GM10266 (cell line): Measurements from ENCODE around the gene PARVG.

Experiments
- DNase-seq: peaks from one replicate; pipeline ENCODE4 v3.0.0; 2012; ENCODE audit errors: extremely low spot score
- CTCF ChIP-seq: IDR thresholded peaks from 2 replicates; pipeline ENCODE4 v1.5.1; 2012; ENCODE audit warnings: mild to moderate bottlenecking, low read depth; ENCODE audit not compliant: control insufficient read depth, insufficient read depth; ENCODE audit errors: missing control alignments

The PARVG gene

DNA sequence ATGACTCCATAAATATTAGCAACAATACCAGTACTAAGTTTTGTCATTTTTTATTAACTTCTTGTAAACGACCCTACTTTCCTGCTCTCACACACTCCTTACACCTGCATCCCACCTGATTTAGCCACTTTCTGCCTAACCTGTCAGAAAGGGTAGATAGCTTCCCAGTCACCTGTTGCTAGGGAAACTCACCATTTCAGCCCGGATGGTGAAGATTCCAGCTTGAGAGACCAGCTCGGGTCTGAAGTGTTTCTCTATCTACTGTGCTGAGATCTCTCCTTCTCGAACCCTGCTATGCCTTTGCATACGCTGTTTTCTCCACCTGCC is at the start of gene PARVG:
Gene PARVG (plus strand): TSS at position 220 of the 327 bp plus-strand sequence. CDS start 2,405 bp downstream, outside the sequence.
- peak; percentile 84 for DNase-seq
- TF ChIP-seq CTCF = no peak

DNA sequence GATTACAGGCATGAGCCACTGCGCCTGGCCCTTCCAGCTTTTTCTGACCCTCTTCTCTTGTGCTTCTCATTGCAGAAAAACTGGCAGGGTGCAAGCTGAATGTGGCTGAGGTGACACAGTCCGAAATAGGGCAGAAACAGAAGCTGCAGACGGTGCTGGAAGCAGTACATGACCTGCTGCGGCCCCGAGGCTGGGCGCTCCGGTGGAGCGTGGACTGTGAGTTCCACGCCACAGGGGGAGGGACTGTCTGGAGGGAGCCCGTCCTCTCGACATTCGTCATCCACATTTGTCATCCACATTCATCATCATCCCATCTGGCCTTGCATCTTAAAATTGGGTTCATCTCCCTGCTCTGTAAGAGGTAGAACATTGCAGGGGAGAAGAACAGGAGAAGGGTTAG is 49.3 kb upstream of the PARVG start:
- TF ChIP-seq CTCF = no peak
- DNase-seq = no peak

DNA sequence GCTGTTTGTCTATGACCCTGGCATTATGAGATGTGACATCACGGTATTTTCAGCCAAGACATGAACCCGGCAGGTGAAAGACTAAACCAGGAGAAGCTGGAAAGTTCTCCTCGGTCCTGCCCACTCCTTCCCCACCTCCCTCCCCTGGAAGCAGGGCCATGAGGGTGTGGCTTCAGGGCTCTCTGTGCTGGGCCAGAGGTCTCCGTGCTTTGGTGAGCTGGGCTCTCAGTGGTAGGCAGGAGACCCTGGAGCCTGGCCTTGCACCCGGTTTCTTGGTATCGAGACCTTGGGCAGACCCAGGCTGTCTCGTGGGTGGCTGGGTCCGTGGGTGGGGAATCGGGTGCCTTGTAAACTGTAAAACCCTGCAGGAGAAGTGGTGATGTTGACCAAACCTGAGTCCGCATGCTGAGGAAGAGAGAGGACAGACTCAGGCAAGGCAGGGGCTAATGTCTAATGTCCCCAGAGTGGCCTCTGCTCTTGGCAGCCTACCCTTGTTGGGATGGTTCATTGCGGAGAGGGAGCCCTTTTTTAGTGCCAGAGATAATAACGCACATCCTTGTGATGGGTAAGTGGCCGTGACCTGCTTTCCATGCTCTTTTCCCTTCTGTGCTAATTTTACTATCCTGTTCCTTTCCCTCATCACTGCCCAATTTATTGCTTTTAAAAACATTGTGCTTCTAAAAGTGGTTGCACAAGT is 48.6 kb upstream of the PARVG start:
- TF ChIP-seq CTCF = no peak
- no peak for DNase-seq

- no peak for DNase-seq
- TF ChIP-seq CTCF = no peak
Observed at GRCh38 chr22:44132724-44133123, 48.0 kb upstream of the PARVG start.

DNA sequence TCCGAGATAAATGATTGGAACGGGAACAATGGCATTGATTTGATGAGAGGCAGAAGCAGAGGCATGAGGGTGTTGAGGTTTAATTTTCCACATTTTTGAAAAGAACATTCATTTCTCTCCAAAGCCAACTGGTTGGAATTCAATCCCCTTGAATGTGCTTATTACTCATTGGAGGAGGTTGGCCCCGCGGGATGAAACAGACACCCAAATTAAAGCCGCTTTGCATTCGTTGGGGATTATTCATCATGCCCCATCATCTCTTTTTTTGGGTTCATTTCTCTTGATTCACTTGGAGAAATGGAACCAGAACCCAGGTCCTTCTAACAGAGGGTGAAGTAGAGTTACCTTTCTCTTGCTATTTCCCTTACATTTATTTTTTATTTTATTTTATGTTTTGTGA is 47.6 kb upstream of the PARVG start:
- DNase-seq = no peak
- no peak for TF ChIP-seq CTCF

DNA sequence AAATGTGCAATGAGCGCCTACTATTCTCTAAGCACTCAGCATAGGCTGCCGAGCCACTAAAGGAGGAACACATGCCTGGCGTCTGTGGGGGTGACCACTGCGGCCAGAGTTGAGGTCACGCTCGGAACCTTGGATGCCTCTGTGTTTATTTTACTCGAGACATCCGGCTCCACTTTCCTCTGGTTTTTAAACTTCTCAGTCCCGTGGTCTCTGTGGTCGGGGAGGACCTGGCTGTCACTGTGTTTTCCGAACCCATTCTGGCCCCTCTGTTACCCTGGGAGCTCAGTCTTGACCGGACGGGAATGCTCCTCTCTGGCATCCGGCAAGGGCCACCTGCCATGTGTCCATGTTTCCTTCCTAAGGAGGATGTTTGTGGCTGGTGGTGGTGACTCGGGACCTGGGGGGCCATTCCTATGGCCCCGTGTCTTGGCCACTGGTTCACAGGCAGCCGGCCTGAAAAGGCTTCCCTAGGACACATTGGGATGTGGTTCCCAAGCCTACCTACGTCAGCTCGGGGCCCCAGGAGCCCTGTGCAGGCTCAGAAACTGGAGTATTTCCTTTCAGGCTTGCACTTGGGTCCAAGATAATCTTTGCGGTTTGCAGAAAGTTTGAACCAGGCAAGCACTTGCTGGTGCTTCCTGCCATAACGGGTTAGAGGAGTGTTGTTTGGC is 46.7 kb upstream of the PARVG start:
- no peak for TF ChIP-seq CTCF
- no peak for DNase-seq

- no peak for DNase-seq
Observed at GRCh38 chr22:44136112-44136511, 44.6 kb upstream of the PARVG start.

More at GRCh38 chr22:44136112-44136511, 44.6 kb upstream of the PARVG start:
- TF ChIP-seq CTCF = no peak
